RKO (cell line): ENCODE data around the gene AKNAD1.

Source experiments
- DNase-seq: peaks from one replicate; pipeline ENCODE4 v3.0.0-alpha.2; 2016; ENCODE audit warnings: low spot score

The AKNAD1 gene

GRCh38 chr1:108780937-108781574 is 75.8 kb downstream of the AKNAD1 start:
- no peak for DNase-seq

GRCh38 chr1:108779455-108779854 is 77.4 kb downstream of the AKNAD1 start:
- DNase-seq, result no peak

GRCh38 chr1:108777839-108778238 is 79.1 kb downstream of the AKNAD1 start:
- no peak for DNase-seq

GRCh38 chr1:108767708-108768107 is 89.2 kb downstream of the AKNAD1 start:
- no peak for DNase-seq

- DNase-seq, result no peak
These were observed 89.8 kb downstream of the AKNAD1 start for GRCh38 chr1:108767115-108767514.
